Fibroblast of mammary gland (primary cell): ENCODE data around the gene RTN4R.

Experiments
- DNase-seq: peaks from one replicate; pipeline ENCODE4 v3.0.0-alpha.2; 2010; ENCODE audit warnings: low read depth
- H3K4me3 ChIP-seq: 2 replicates; pipeline ENCODE4 v1.5.1; 2011; ENCODE audit warnings: low read depth, mild to moderate bottlenecking, low read length, moderate library complexity; ENCODE audit not compliant: control insufficient read depth
- TF ChIP-seq, protein P1 (sequence below): conservative IDR thresholded peaks from 2 replicates; pipeline ENCODE4 v1.5.1; 2011; ENCODE audit warnings: low read depth, low read length, inconsistent platforms; ENCODE audit not compliant: control insufficient read depth, insufficient read depth

RTN4R gene

DNA sequence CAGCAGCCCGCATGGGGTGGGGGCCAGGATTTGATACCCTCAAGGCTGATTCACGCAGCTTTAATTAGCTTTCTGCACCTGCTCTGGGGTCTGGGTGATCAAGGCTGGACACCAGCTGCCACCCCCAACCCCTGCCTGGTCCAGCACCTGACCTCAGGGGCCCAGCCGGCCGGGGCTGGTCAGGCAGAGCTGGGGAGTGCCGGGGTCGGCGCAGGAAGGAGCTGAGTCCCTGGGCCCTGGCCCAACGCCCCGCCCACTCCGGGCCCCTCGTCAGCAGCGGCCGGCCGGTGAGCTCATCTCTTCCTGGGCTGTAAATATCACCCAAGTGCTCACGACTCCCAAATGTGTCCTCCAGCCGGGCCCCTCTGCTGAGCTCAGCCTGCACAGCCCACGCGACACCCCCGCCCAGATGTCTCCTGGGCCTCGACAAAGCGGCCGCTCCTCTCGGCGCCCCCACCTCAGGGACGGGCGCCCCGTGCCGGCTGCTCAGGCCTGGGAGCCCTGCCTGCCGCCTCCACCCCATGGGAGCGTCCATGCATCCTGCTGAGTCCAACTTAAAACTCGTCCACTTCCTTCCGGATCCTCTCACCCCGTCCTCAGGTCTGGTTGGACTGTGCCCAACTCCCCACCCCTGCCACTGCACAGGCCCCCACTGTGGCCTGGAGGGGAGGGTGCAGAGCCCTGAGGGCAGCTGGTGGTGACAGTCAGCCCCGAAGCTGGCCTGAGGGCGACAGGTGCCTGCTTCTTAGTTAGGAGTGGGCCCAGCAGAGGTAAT, 29.0 kb downstream of the RTN4R start:
- TF ChIP-seq, protein P1, sequence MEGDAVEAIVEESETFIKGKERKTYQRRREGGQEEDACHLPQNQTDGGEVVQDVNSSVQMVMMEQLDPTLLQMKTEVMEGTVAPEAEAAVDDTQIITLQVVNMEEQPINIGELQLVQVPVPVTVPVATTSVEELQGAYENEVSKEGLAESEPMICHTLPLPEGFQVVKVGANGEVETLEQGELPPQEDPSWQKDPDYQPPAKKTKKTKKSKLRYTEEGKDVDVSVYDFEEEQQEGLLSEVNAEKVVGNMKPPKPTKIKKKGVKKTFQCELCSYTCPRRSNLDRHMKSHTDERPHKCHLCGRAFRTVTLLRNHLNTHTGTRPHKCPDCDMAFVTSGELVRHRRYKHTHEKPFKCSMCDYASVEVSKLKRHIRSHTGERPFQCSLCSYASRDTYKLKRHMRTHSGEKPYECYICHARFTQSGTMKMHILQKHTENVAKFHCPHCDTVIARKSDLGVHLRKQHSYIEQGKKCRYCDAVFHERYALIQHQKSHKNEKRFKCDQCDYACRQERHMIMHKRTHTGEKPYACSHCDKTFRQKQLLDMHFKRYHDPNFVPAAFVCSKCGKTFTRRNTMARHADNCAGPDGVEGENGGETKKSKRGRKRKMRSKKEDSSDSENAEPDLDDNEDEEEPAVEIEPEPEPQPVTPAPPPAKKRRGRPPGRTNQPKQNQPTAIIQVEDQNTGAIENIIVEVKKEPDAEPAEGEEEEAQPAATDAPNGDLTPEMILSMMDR = no peak
- no peak overlapping the region for H3K4me3 ChIP-seq
- peak; percentile 14 for DNase-seq

DNA sequence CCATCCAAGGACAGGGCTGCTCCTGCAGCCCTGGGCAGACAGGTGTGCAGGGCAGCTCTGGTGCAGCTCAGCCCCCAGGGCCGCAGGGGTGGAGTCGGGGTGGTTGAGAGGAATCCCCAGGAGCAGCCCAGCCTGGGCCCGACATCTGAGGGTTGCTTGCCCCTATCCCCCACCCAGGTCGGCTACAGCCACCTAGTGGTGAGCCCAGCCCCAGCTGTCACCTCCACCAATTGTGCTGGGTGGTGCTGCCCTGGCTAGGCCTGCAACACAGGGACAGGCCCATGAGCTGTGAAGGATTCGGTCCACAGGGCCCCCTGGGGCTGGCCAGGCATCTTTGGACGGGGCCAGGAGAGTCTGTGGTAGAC, 29.6 kb downstream of the RTN4R start:
- TF ChIP-seq, protein P1 = peak; percentile 20
- no peak overlapping the region for H3K4me3 ChIP-seq
- peak; percentile 9 for DNase-seq

DNA sequence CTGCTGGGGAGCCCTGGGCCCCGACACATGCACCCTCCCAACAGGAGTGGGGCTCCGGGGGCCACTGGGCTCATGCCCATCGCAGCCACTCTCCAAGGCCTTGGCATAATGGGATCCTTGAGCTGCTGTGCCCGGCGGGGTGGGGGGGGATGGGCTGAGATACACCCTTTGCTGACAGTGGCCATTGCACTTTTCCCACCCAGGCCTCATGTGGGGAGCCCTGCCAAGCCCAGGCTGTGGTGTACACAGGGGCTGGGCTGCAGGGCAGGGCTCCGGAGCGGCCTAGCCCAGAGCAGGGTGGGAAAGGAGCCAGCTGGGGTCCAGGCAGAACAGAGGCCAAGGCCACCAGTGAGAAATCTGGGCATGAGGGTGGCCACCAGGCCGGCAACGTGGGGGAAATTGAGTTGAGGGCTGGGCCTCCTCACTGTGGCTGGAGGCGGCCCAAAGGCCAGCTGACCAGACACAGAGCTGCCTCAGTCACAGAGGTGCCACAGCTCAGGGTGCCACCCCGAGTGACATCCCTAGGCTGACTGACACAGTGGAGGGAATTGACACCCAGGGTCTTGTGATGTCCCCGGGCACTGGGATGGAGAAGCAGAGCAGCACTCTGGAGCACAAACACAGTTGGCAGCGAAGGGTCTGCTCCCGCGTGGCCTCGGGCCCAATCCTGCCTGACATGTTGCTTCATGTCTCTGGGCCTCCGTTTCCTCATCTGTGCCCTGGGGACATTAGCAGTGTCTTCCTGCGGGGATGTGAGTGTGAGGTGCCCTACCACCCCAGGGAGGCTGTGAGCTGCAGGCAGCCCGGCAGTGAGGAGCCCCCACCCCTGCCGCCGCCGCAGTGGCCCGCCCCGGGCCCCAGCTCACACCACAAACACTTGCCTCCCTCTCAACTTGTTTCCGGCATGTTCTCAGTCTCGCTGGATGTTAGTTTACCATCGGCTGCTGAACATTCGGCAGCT, 30.4 kb downstream of the RTN4R start:
- DNase-seq = no peak
- H3K4me3 ChIP-seq = no peak overlapping the region
- TF ChIP-seq, protein P1 = no peak

DNA sequence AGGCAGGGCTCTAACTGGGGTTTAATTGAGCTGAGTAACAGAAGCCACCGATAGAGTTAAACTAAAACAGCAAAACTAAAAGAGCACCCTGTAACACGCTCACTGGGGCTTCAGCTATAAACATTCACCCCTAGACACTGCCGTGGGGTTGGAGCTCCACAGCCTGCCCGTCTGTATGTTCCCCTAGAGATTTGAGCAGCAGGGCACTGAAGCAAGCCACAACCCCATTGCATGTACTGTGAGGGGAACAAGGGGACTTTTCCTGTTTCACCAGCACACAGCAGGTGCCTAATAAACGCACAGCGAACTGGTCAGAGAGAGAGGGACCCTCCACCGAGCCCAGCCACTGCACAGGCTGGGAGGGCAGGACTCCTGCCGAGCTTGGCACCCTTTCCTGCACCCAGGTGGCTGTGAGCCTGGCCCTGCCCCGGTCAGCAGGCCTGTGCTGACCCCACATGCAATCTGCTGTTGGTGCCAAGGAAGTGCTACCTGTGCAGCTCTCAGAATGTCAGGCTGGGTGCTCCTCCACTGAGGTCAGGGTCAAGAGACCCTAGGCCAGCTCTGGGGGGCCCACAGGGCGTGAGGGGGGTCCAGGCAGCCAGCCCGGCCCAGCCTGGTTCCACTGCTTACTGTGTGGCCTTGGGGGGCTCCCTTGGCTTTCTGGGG, 31.9 kb downstream of the RTN4R start:
- DNase-seq = no peak
- no peak overlapping the region for H3K4me3 ChIP-seq
- TF ChIP-seq, protein P1 = no peak

DNA sequence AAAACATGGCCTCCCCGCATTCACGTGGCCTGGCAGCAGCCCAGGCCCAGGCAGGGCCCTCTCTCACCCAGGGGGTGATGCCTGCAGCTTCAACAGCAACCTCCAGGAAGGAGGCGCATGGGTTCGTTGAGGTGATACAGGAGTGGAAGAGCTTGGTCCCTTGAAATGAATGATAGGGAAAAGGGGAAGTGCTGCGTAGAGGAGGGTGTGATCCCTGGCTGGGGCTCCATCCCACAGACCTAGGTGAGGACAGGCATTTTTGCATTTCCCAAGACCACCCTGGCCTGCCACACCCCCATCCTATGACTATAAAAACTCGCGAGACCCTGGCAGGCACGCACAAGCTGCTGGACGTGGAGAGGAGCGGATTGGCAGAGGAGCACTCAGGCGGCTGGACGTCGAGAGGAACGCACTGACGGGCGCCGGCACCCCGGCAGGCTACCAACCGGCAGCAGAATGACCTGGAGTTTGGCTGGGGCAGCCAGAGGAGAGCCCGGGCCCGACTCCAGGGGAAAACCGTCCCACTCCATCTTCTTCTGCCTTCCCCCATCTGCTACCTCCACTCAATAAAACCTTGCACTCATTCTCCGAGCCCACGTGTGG, 32.6 kb downstream of the RTN4R start:
- TF ChIP-seq, protein P1 = no peak
- H3K4me3 ChIP-seq = no peak overlapping the region
- no peak for DNase-seq

DNA sequence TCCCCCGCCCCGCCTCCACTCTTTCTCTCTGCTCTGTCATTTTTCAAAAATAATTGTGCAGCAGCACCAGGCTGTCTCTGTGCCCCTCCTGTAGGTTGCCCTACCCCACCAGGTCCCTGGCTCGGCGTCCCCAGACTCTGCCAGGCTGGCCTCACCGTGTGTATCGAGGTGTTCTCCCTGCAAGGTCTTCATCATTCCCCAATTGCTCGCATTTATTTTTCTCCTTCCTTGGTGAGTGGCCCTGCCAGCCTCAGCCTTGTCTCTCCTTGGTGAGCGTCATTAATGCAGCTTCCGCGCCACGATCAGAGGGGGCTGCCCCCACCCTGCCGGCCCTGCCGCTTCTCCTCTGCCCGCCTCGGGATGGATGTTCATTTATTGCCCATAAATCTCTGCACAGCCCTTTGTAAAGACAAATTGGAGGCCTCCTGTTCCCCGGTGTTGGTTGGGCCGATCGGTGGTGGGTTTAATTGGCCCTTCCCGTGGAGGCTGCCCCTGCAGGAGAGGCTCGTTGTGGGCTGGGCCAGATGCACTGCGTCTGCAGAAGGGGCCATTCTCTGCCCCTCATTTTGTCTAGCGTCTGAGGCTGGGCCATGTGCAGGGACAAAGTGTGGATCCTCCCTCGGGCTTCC, 33.2 kb downstream of the RTN4R start:
- no peak overlapping the region for H3K4me3 ChIP-seq
- TF ChIP-seq, protein P1 = no peak
- DNase-seq = no peak
